ENCODE measurements around the gene MPL.
A peak's percentile ranks its signal among the peaks of the same experiment; 100 is the strongest.

The MPL gene

GRCh38 chr1:43372172-43372571 is 34.6 kb downstream of the MPL start:
- Histone ChIP-seq H3K27me3 (ENCODE audit: control insufficient read depth, insufficient read depth, low read length) (no peaks in the 10 kb centered on the region), H3K4me1 (peaks cover 3% of the 10 kb centered on the region), H3K4me3 (ENCODE audit: low read depth, low read length) (no peak overlapping the region), H2AFZ (no peak overlapping the region), H3K27ac (no peak overlapping the region), H3K4me2 (ENCODE audit: low read length) (no peak overlapping the region), H3K9ac (no peak overlapping the region), H3K9me3 (ENCODE audit: control insufficient read depth, low read length) (no peaks in the 10 kb centered on the region), H3K79me2 (peaks cover 2% of the 10 kb centered on the region), H3K36me3 (ENCODE audit: control insufficient read depth, insufficient read depth, low read length) (no peaks in the 10 kb centered on the region)
- TF ChIP-seq, protein P1, sequence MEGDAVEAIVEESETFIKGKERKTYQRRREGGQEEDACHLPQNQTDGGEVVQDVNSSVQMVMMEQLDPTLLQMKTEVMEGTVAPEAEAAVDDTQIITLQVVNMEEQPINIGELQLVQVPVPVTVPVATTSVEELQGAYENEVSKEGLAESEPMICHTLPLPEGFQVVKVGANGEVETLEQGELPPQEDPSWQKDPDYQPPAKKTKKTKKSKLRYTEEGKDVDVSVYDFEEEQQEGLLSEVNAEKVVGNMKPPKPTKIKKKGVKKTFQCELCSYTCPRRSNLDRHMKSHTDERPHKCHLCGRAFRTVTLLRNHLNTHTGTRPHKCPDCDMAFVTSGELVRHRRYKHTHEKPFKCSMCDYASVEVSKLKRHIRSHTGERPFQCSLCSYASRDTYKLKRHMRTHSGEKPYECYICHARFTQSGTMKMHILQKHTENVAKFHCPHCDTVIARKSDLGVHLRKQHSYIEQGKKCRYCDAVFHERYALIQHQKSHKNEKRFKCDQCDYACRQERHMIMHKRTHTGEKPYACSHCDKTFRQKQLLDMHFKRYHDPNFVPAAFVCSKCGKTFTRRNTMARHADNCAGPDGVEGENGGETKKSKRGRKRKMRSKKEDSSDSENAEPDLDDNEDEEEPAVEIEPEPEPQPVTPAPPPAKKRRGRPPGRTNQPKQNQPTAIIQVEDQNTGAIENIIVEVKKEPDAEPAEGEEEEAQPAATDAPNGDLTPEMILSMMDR (IDR thresholded peaks at IDR 0.05) = no peak

DNA sequence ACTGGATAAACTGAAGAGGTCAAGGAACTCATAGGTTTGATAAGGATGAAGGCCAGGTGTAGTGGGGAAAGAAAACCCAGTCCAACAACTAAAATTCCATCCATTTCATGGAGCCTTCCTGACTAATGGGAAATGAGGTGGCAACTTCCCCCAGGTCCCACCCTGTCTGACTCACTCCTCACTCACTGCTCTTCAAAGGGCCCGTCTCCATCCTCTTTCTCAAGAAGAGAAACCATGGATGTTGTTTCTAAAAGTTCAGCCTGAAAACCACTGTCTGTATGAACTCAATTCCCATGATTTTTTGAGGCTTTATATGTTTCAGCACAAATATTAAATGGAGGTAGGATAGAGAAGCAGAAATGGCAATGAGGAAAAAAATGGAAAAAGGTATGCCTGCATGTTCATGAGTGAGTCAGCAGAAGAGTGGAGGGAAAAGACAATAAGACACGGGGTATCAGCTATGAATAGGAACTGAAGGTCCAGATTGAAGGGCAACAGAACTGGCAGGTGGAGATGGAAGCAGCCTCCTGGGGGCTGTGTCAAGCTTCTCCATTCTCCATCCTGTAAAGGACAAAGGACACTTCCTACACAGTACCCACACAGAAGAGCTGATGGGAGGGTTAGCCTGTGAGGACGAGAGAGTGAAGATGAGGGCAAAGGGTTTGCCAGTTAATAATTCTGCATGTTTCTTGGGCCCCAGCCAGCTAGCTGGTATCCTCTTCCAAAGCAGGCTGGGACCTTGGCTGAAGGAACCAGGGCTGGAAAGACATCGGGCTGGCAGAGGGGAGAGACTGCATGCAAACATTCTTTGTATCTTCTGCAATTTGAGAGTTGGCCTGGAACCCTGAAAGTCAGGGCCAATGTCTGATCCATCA is 35.7 kb downstream of the MPL start:
- H3K9me3 ChIP-seq (ENCODE audit: control insufficient read depth, low read length) = no peaks in the 10 kb centered on the region
- TF ChIP-seq, protein P1 (IDR thresholded peaks at IDR 0.05) = no peak
- peaks cover 3% of the 10 kb centered on the region for H3K4me1 ChIP-seq
- H3K27me3 ChIP-seq (ENCODE audit: control insufficient read depth, insufficient read depth, low read length) = no peaks in the 10 kb centered on the region
- H3K79me2 ChIP-seq = peaks cover 2% of the 10 kb centered on the region
- no peak overlapping the region for H3K9ac ChIP-seq
- H3K4me2 ChIP-seq (ENCODE audit: low read length) = no peak overlapping the region
- no peak overlapping the region for H2AFZ ChIP-seq
- H3K36me3 ChIP-seq (ENCODE audit: control insufficient read depth, insufficient read depth, low read length) = no peaks in the 10 kb centered on the region
- H3K4me3 ChIP-seq (ENCODE audit: low read depth, low read length) = no peak overlapping the region
- peak overlapping the region; percentile 36 for H3K27ac ChIP-seq

DNA sequence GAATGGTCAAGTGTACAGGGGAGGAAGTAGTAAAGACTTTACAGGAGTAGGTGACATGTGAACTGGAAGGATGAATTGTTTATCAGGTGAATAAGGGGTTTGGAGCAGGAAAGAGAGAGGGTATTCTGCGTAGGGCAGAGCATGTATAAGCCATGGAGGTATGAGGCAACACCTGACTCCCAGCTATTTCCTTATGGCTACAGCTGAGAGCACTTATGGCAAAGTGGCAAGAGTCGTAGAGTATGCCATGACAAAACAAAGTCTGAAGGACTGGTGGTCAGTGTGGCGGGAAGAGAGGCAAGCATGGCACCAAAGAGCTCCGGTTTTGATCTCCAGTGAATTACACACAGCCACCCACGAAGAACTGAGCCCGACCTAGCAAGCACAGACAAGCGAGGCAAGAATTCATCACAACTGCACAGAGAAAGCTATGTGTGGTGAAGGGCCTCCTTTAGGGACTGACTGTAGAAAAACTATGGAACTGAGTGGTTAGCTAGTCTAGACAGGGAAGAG is 39.2 kb downstream of the MPL start:
- Histone ChIP-seq H3K4me3 (ENCODE audit: low read depth, low read length) (no peak overlapping the region), H3K9me3 (ENCODE audit: control insufficient read depth, low read length) (no peaks in the 10 kb centered on the region), H3K79me2 (peaks cover 2% of the 10 kb centered on the region), H3K27ac (no peak overlapping the region), H3K27me3 (ENCODE audit: control insufficient read depth, insufficient read depth, low read length) (no peaks in the 10 kb centered on the region), H3K9ac (no peak overlapping the region), H2AFZ (no peak overlapping the region), H3K4me1 (no peaks in the 10 kb centered on the region), H3K36me3 (ENCODE audit: control insufficient read depth, insufficient read depth, low read length) (no peaks in the 10 kb centered on the region), H3K4me2 (ENCODE audit: low read length) (no peak overlapping the region)
- TF ChIP-seq, protein P1 (IDR thresholded peaks at IDR 0.05) = no peak

- no peak overlapping the region for H3K9ac ChIP-seq
- H3K4me2 ChIP-seq (ENCODE audit: low read length) = no peak overlapping the region
- no peak overlapping the region for H2AFZ ChIP-seq
- TF ChIP-seq, protein P1 (IDR thresholded peaks at IDR 0.05) = no peak
- no peak overlapping the region for H3K27ac ChIP-seq
- H3K79me2 ChIP-seq = peaks cover 2% of the 10 kb centered on the region
- no peaks in the 10 kb centered on the region for H3K9me3 ChIP-seq (ENCODE audit: control insufficient read depth, low read length)
- no peaks in the 10 kb centered on the region for H3K27me3 ChIP-seq (ENCODE audit: control insufficient read depth, insufficient read depth, low read length)
- H3K4me1 ChIP-seq = no peaks in the 10 kb centered on the region
- H3K4me3 ChIP-seq (ENCODE audit: low read depth, low read length) = no peak overlapping the region
- no peaks in the 10 kb centered on the region for H3K36me3 ChIP-seq (ENCODE audit: control insufficient read depth, insufficient read depth, low read length)
Observed at GRCh38 chr1:43377831-43378230, 40.2 kb downstream of the MPL start.
